Transverse colon (tissue), 4 donors: Measurements from ENCODE around the gene PANK3.

Experiments
- CTCF ChIP-seq, 5 experiments: fragments of 200-600 bp in 3 of 5; fragments of 450-650 bp in 2 of 5; sonication (generic) in 3 of 5; IDR thresholded peaks; 1 replicate in 2 of 5; 2 replicates in 3 of 5; pipeline ENCODE4 v1.5.1; 2016 to 2017; ENCODE audit warnings: antibody characterized with exemption in 5 of 5, inconsistent platforms in 3 of 5, mild to moderate bottlenecking in 2 of 5, moderate library complexity in 1 of 5
- EP300 ChIP-seq: sonication (generic); formaldehyde crosslinking; IDR thresholded peaks from one replicate; pipeline ENCODE4 v1.6.1; 2017; ENCODE audit warnings: antibody characterized with exemption, low read depth
- POLR2A ChIP-seq: fragments of 450-650 bp; IDR thresholded peaks from one replicate; pipeline ENCODE4 v1.6.1; 2016; ENCODE audit warnings: antibody characterized with exemption, mild to moderate bottlenecking, moderate library complexity
- POLR2AphosphoS5 ChIP-seq, 3 donors: sonication (generic); formaldehyde crosslinking; IDR thresholded peaks; one replicate each; pipeline ENCODE4 v1.6.1; 2016; ENCODE audit warnings: antibody characterized with exemption in 3 of 3

- TF ChIP-seq CTCF (IDR thresholded peaks at IDR 0.05), result no peak
- TF ChIP-seq EP300, result no peak
- no peak for TF ChIP-seq POLR2A
- TF ChIP-seq POLR2AphosphoS5 (IDR thresholded peaks at IDR 0.05), result no peak
Measured at GRCh38 chr5:168570490-168571328, 8.5 kb downstream of the PANK3 start.
